Measurements from ENCODE around the gene MORN3.

- no peak for TF ChIP-seq POLR2A (IDR thresholded peaks at IDR 0.05)
- TF ChIP-seq CTCF (IDR thresholded peaks at IDR 0.05), result no peak
Observed at GRCh38 chr12:121663610-121663929, 5.9 kb downstream of the MORN3 start.
